Ovary (tissue), 9 donors: ENCODE results near the gene SLC25A1. TPM values are rescaled to one million over a fixed set of nuclear protein-coding genes. Genes with fewer than 3 reads are reported as not detected.
"Not testable (repeated sequence)": the region's sequence is repeated elsewhere in the genome, so short reads cannot be mapped to it uniquely, and the experiment has no call there.

Source experiments
- DNase-seq, 5 donors: peaks; one replicate each; pipeline ENCODE4 v3.0.0-alpha.2; 2019 to 2020
- H3K27ac ChIP-seq, 2 donors: fragments of 200-600 bp; one replicate each; pipeline versions ENCODE4 v1.5.1 to v1.8.0; 2019 to 2022
- H3K27me3 ChIP-seq: fragments of 200-600 bp; one replicate; pipeline ENCODE4 v1.8.0; 2022
- H3K36me3 ChIP-seq: fragments of 200-600 bp; sonication (generic); one replicate; pipeline ENCODE4 v1.5.1; 2019
- H3K4me1 ChIP-seq: one replicate; pipeline ENCODE4 v1.8.1; 2013; ENCODE audit warnings: mild to moderate bottlenecking, moderate library complexity; ENCODE audit not compliant: insufficient read depth
- H3K4me3 ChIP-seq: fragments of 200-600 bp; sonication (generic); one replicate; pipeline ENCODE4 v1.5.1; 2017
- H3K9me3 ChIP-seq, 2 donors: fragments of 200-600 bp in 1 of 2; sonication (generic) in 1 of 2; one replicate each; pipeline versions ENCODE4 v1.5.1 to v1.8.1; 2013 to 2019; ENCODE audit warnings: mild to moderate bottlenecking in 1 of 2, moderate library complexity in 1 of 2
- CTCF ChIP-seq, 3 donors: fragments of 450-650 bp in 2 of 3; fragments of 200-600 bp in 1 of 3; IDR thresholded peaks; one replicate each; pipeline versions ENCODE4 v1.5.1 to v1.8.0; 2016 to 2022; ENCODE audit warnings: antibody characterized with exemption in 3 of 3, mild to moderate bottlenecking in 1 of 3
- EP300 ChIP-seq: sonication (generic); formaldehyde crosslinking; IDR thresholded peaks from one replicate; pipeline ENCODE4 v1.6.1; 2017; ENCODE audit warnings: antibody characterized with exemption
- POLR2A ChIP-seq: fragments of 450-650 bp; IDR thresholded peaks from one replicate; pipeline ENCODE4 v1.6.1; 2017; ENCODE audit warnings: antibody characterized with exemption, mild to moderate bottlenecking, moderate library complexity
- WGBS, 3 donors: extraction: QIAGEN DNeasy Blood & Tissue Kit in 1 of 3; methylation state at CpG; one replicate each; pipeline versions ENCODE4 v1.1.5 to v1.1.7; 2013 to 2017; 5-methylcytosine and 5-hydroxymethylcytosine counted together
- intact Hi-C, 4 donors: fragments of 100-400 bp; cut with DNase I; formaldehyde crosslinking; loops; one replicate each; pipeline versions ENCODE4 v1.11.0 to v1.15.1; 2022 to 2023
- polyA plus RNA-seq, 2 donors: library from polyadenylated mRNA; stranded (reverse); fragments of 200-250 nt in 1 of 2; fragments of 350-450 nt in 1 of 2; fragmentation: Illumina TruSeq in 1 of 2; extraction: RNeasy Lipid Tissue Mini Kit (QIAGEN cat#74804) in 1 of 2; gene quantifications; one replicate each; pipeline ENCODE4 v1.2.3, GENCODE V29; 2013 to 2014
- total RNA-seq, 7 donors: library from RNA; depleted of rRNA in 2 of 7; stranded (reverse); fragments of >200 nt in 2 of 7; fragmentation: NEBNext Ultra II Directional in 3 of 7; extraction: Animal tissue kit (Norgen Biotek cat#: 25700) in 3 of 7; gene quantifications; one replicate each; pipeline versions ENCODE4 v1.1.0 to v1.2.4, GENCODE V29; 2016 to 2023
- donor health status: DM: no; HTN: no; CAD: no; lungs with moderate emphysema.
- donor health status: DM: no; HTN: no; CAD: no.
- donor health status: Bipolar disorder and iron deficiency.
- donor health status: DM: yes; HTN: yes; CAD: no.
- donor health status: DM: no; HTN: no; CAD: no.
- donor health status: DM: yes; HTN: yes; CAD: no.

SLC25A1 gene
- total and polyA plus RNA-seq, 9 donors, result 15.8 to 90.7 (median 63.9) TPM

DNA sequence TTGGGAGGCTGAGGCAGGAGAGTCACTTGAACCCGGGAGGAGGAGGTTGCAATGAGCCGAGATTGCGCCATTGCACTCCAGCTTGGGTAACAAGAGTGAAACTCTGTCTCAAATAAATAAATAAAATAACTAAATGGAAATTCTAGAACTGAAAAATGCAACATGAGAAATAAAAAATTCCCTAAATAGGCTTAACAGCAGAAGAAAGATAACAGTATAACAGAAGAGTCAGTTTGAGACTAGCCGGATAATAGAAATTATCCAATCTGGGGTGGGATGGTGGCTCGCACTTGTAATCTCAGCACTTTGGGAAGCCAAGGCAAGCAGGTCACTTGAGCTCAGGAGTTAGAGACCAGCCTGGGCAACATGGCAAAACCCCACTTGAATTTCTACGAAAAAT, 14.1 kb downstream of the SLC25A1 start:
- DNase-seq, result no peak
- Histone ChIP-seq H3K27me3 (no peaks in the 10 kb centered on the region), H3K4me3 (no peak overlapping the region), H3K9me3 (no peaks in the 10 kb centered on the region), H3K4me1 (no peaks in the 10 kb centered on the region), H3K36me3 (no peaks in the 10 kb centered on the region), H3K27ac (no peak overlapping the region)
- no peak for TF ChIP-seq CTCF (IDR thresholded peaks at IDR 0.05)
- TF ChIP-seq EP300, result no peak
- TF ChIP-seq POLR2A, result no peak
- intact Hi-C loops, result no loop called here
- 95 to 97% (median 96%) methylated on average over 6 of the region's 6 CpGs for WGBS, 3 donors

DNA sequence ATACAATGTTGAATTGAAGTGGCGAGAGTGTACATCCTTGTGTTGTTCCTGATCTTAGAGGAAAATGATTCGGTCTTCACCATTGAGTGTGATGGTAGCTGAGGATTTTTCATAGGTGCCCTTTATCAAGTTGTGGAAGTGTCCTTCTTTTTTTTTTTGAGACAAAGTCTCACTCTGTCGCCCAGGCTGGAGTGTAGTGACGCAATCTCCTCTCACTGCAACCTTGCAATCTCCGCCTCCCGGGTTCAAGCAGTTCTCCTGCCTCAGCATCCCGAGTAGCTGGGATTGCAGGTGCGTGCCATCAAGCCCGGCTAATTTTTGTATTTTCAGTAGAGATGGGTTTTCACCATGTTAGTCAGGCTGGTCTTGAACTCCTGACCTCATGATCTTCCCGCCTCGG, 19.9 kb downstream of the SLC25A1 start:
- H3K27ac ChIP-seq, H3K4me3 ChIP-seq, H3K27me3 ChIP-seq, DNase-seq, H3K9me3 ChIP-seq, H3K4me1 ChIP-seq, H3K36me3 ChIP-seq, intact Hi-C loops: not testable (repeated sequence)
- 82 to 90% (median 84%) methylated on average over 11 of the region's 11 CpGs for WGBS, 3 donors

GRCh38 chr22:19156109-19156508, 22.4 kb downstream of the SLC25A1 start:
- DNase-seq, H3K4me1 ChIP-seq, H3K9me3 ChIP-seq, H3K27ac ChIP-seq, H3K36me3 ChIP-seq, H3K27me3 ChIP-seq, H3K4me3 ChIP-seq, intact Hi-C loops: not testable (repeated sequence)
- 84 to 86% (median 84%) methylated on average over 9 of the region's 9 CpGs for WGBS, 3 donors

DNA sequence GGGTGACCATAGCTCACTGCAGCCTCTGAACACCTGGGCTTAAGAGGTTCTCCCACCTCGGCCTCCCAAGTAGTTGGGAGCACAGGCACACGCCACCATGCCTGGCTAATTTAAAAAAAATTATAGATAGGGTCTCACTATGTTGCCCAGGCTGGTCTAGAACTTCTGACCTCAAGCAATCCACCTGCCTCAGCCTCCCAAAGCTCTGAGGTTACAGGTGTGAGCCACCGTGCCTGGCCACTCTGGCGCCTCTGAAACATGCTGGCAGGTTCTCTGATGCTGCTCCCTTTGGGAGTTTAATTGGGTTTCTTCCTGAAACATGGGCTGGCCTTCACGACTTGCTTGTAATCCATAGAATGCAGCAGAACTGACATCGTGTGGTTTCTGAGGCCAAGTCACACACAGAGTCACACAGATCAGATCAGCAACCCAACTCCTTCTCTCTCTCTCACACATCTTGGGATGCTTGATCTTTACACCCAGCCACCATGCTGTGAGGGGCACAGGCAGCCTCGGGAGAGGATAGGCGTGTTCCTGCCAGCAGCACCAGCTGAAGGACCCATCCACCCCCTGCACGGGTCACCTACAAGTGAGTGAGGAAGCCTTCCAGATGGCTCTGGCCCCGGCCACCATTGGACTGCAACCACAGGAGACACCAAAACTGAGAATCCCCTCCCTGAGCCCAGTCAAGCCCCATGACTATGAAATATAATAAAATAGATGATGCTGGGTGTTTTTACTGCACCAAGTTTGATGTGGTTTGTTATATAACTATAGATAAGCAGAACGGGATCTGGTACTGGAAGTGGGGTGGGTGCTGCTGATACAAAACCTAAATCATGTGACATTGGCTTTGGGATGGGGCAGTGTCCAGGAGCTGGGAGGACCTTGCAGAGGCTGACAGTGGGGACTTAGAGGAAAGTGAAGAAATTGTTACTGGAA, 25.3 kb downstream of the SLC25A1 start:
- 60 to 62% (median 62%) methylated on average over 11 of the region's 11 CpGs for WGBS, 3 donors
- intact Hi-C loops, result no loop called here
- H3K27me3 ChIP-seq, result peaks cover 4% of the 10 kb centered on the region

More for the DNA sequence above, 25.3 kb downstream of the SLC25A1 start:
- TF ChIP-seq EP300 (no peak), POLR2A (no peak), CTCF (IDR thresholded peaks at IDR 0.05) (no peak)
- H3K9me3 ChIP-seq, result peaks cover 0 to 4% of the 10 kb centered on the region in 2 donors
- no peaks in the 10 kb centered on the region for H3K36me3 ChIP-seq
- H3K4me3 ChIP-seq, result no peak overlapping the region
- no peak overlapping the region for H3K27ac ChIP-seq
- no peaks in the 10 kb centered on the region for H3K4me1 ChIP-seq
- DNase-seq, result no peak
